HCT116 (cell line): ENCODE data around the gene GALNT17. TPM values are rescaled to one million over a fixed set of nuclear protein-coding genes. Genes with fewer than 3 reads are reported as not detected.

ENCODE experiments used
- ATAC-seq: fragments of 200-7000 bp; cut with Tn5 transposase; 2 replicates; pipeline ENCODE4 v1.9.1; 2020; ENCODE audit warnings: mild to moderate bottlenecking, moderate library complexity
- BruUV-seq: library from RNA; stranded (reverse); fragments of 400-500 nt; replicated peaks from 2 replicates; lab custom pipeline; 2021; lab: Mats Ljungman, UMichigan
- CTCF ChIA-PET: fragments of 300-600 bp; sonication (Branson Sonifier 250); formaldehyde crosslinking; loops from one replicate; lab custom pipeline; 2021; ENCODE audit warnings: antibody characterized with exemption; lab: Charles Lee
- POLR2A ChIA-PET: fragments of 300-600, 350-600 bp; sonication (Branson Sonifier 250); formaldehyde crosslinking; loops from one replicate; lab custom pipeline; 2021; ENCODE audit warnings: antibody characterized with exemption; lab: Charles Lee
- RAD21 ChIA-PET, 2 experiments: fragments of 300-600 bp; sonication (Branson Sonifier 250); formaldehyde crosslinking; loops; one replicate each; lab custom pipeline; 2023; ENCODE audit warnings: low total read pairs in 2 of 2; ENCODE audit not compliant: uncharacterized antibody in 2 of 2, unreplicated experiment in 2 of 2, low non-redundant PET in 1 of 2; lab: Charles Lee
- DNase-seq: peaks from one replicate; pipeline ENCODE4 v3.0.0-alpha.2; 2010; ENCODE audit warnings: low read depth, low spot score
- H2AFZ ChIP-seq: fragments of 200-600 bp; shearing (Covaris generic), sonication (generic); 2 replicates; pipeline ENCODE4 v1.6.1; 2017; ENCODE audit warnings: low read depth, mixed run types, mixed read lengths, antibody characterized with exemption, low read length; ENCODE audit not compliant: poor library complexity, severe bottlenecking
- H3K27ac ChIP-seq: 2 replicates; pipeline ENCODE4 v1.5.1; 2012; ENCODE audit warnings: low read depth, low read length
- H3K27me3 ChIP-seq: fragments of 200-600 bp; sonication (generic); 2 replicates; pipeline ENCODE4 v1.6.1; 2016; ENCODE audit warnings: mixed run types, low read length, mixed read lengths; ENCODE audit not compliant: insufficient read depth
- H3K36me3 ChIP-seq, 2 experiments: fragments of 200-500 bp in 1 of 2; fragments of 200-600 bp in 1 of 2; sonication (Bioruptor generic) in 1 of 2; sonication (generic) in 1 of 2; 2 replicates each; pipeline versions ENCODE4 v1.5.1 to v1.6.1; 2014 to 2016; ENCODE audit warnings: low read length in 2 of 2, inconsistent platforms in 1 of 2, mixed read lengths in 1 of 2, mixed run types in 1 of 2; ENCODE audit not compliant: insufficient read depth in 2 of 2, control insufficient read depth in 1 of 2
- H3K4me1 ChIP-seq, 2 experiments: fragments of 200-600 bp in 1 of 2; sonication (generic) in 1 of 2; 2 replicates each; pipeline versions ENCODE4 v1.5.1 to v1.6.1; 2012 to 2017; ENCODE audit warnings: low read length in 2 of 2, inconsistent platforms in 1 of 2, mild to moderate bottlenecking in 1 of 2, mixed read lengths in 1 of 2, mixed run types in 1 of 2, moderate library complexity in 1 of 2; ENCODE audit not compliant: insufficient read depth in 2 of 2, control insufficient read depth in 1 of 2
- H3K4me2 ChIP-seq: fragments of 200-600 bp; sonication (generic); 2 replicates; pipeline ENCODE4 v1.6.1; 2017; ENCODE audit warnings: mixed run types, low read length, mixed read lengths
- H3K4me3 ChIP-seq, 2 experiments: fragments of 200-600 bp in 1 of 2; sonication (generic) in 1 of 2; replicated peaks in 1 of 2; 2 replicates each; pipeline ENCODE4 v1.5.1; 2011 to 2016; ENCODE audit warnings: low read length in 2 of 2, control low read depth in 1 of 2, low read depth in 1 of 2, mild to moderate bottlenecking in 1 of 2, mixed read lengths in 1 of 2, mixed run types in 1 of 2
- H3K79me2 ChIP-seq: fragments of 200-600 bp; sonication (generic); 2 replicates; pipeline ENCODE4 v1.6.1; 2017; ENCODE audit warnings: mild to moderate bottlenecking, mixed run types, low read length, moderate library complexity, mixed read lengths; ENCODE audit not compliant: insufficient read depth
- H3K9ac ChIP-seq: fragments of 200-600 bp; sonication (generic); 2 replicates; pipeline ENCODE4 v1.6.1; 2016; ENCODE audit warnings: low read length, mixed read lengths
- H3K9me2 ChIP-seq: fragments of 200-600 bp; sonication (generic), shearing (Covaris generic); 2 replicates; pipeline ENCODE4 v1.6.1; 2017; ENCODE audit warnings: mixed run types, mild to moderate bottlenecking, moderate library complexity; ENCODE audit not compliant: insufficient read depth
- H3K9me3 ChIP-seq, 2 experiments: fragments of 200-500 bp in 1 of 2; fragments of 200-600 bp in 1 of 2; sonication (Bioruptor generic) in 1 of 2; sonication (generic) in 1 of 2; 2 replicates each; pipeline ENCODE4 v1.6.1; 2014 to 2017; ENCODE audit warnings: low read length in 2 of 2, mixed read lengths in 2 of 2, inconsistent platforms in 1 of 2, low read depth in 1 of 2, mild to moderate bottlenecking in 1 of 2, mixed run types in 1 of 2, moderate library complexity in 1 of 2; ENCODE audit not compliant: control insufficient read depth in 1 of 2, insufficient read depth in 1 of 2
- H4K20me1 ChIP-seq: fragments of 200-600 bp; sonication (generic), shearing (Covaris generic); 2 replicates; pipeline ENCODE4 v1.6.1; 2017; ENCODE audit warnings: mixed run types, mild to moderate bottlenecking, moderate library complexity; ENCODE audit not compliant: insufficient read depth
- ATF3 ChIP-seq: IDR thresholded peaks from 2 replicates; pipeline ENCODE4 v1.6.1; 2012
- CTCF ChIP-seq, 3 experiments: fragments of 200-600 bp in 1 of 3; sonication (generic) in 1 of 3; IDR thresholded peaks in 2 of 3; conservative IDR thresholded peaks in 1 of 3; 2 replicates each; pipeline ENCODE4 v1.5.1; 2012 to 2017; ENCODE audit warnings: low read depth in 2 of 3, low read length in 2 of 3, antibody characterized with exemption in 1 of 3, borderline replicate concordance in 1 of 3, control low read depth in 1 of 3, mild to moderate bottlenecking in 1 of 3, mixed read lengths in 1 of 3, mixed run types in 1 of 3, moderate library complexity in 1 of 3; ENCODE audit not compliant: insufficient read depth in 1 of 3
- ELF1 ChIP-seq: IDR thresholded peaks from 2 replicates; pipeline ENCODE4 v1.6.1; 2012; ENCODE audit warnings: low read depth, borderline replicate concordance
- EZH2 ChIP-seq: fragments of 200-600 bp; sonication (generic); IDR thresholded peaks from 2 replicates; pipeline ENCODE4 v1.6.1; 2017; ENCODE audit warnings: antibody characterized with exemption, mixed run types
- EZH2phosphoT487 ChIP-seq: fragments of 200-600 bp; IDR thresholded peaks from 2 replicates; pipeline ENCODE4 v1.6.1; 2018; ENCODE audit warnings: antibody characterized with exemption, borderline replicate concordance
- JUND ChIP-seq: IDR thresholded peaks from 2 replicates; pipeline ENCODE4 v1.6.1; 2012
- POLR2A ChIP-seq: IDR thresholded peaks from 2 replicates; pipeline ENCODE4 v1.7.0; 2011; ENCODE audit warnings: borderline replicate concordance; ENCODE audit not compliant: insufficient read depth, insufficient read length; ENCODE audit errors: extremely low read depth
- POLR2AphosphoS5 ChIP-seq: IDR thresholded peaks from 2 replicates; pipeline ENCODE4 v1.6.1; 2011; ENCODE audit warnings: mild to moderate bottlenecking, low read depth, low read length, moderate library complexity
- RAD21 ChIP-seq: IDR thresholded peaks from 2 replicates; pipeline ENCODE4 v1.6.1; 2012; ENCODE audit warnings: low read depth, mild to moderate bottlenecking
- SIN3A ChIP-seq: IDR thresholded peaks from 2 replicates; pipeline ENCODE4 v1.6.1; 2012; ENCODE audit warnings: low read depth
- SP1 ChIP-seq: IDR thresholded peaks from 2 replicates; pipeline ENCODE4 v1.6.1; 2012; ENCODE audit warnings: low read depth
- SRF ChIP-seq: IDR thresholded peaks from 2 replicates; pipeline ENCODE4 v1.6.1; 2012; ENCODE audit warnings: low read depth
- YY1 ChIP-seq: IDR thresholded peaks from 2 replicates; pipeline ENCODE4 v1.6.1; 2011; ENCODE audit warnings: low read length, low read depth, moderate library complexity, mild to moderate bottlenecking; ENCODE audit not compliant: insufficient replicate concordance; ENCODE audit errors: extremely low read depth
- ZFX ChIP-seq: fragments of 450-650 bp; IDR thresholded peaks from 2 replicates; pipeline ENCODE4 v1.6.1; 2017
- ZNF274 ChIP-seq: fragments of 200-500 bp; sonication (Bioruptor generic); IDR thresholded peaks from 2 replicates; pipeline ENCODE4 v1.6.1; 2014; ENCODE audit warnings: mild to moderate bottlenecking, low read depth, low read length, inconsistent platforms
- intact Hi-C: fragments of 100-400 bp; cut with micrococcal nuclease; formaldehyde crosslinking; loops from 2 replicates; pipeline ENCODE4 v1.10.0; 2022
- total RNA-seq: library from RNA; stranded (reverse); gene quantifications from one replicate; pipeline ENCODE4 v1.2.1, GENCODE V29; 2021; ENCODE audit not compliant: unreplicated experiment
- TF ChIP-seq, protein P1 (sequence below): IDR thresholded peaks from 2 replicates; pipeline ENCODE4 v1.6.1; 2011; ENCODE audit warnings: mild to moderate bottlenecking, low read length, moderate library complexity; ENCODE audit not compliant: insufficient replicate concordance; ENCODE audit errors: extremely low read depth

The GALNT17 gene
- total RNA-seq, 1 experiment from 2014 or later, result not detected

DNA sequence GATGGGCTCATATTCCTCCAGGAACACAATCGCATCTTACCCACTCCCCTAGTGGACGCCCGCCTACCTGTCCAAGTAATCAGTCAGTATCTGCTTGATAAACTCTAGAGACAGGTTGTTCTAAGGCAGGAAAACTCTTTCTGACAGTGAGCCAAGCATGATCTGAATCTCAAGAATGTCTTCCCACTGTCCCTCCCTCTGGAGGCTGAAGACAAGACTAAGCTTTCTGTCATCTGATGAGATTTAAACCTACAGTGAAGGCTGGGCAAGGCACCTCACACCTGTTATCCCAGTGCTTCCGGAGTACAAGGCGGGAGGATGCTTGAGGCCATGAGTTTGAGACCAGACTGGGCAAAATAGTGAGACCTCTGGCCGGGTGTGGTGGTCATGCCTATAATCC is 586.6 kb downstream of the GALNT17 start:
- Histone ChIP-seq H4K20me1 (no peaks in the 10 kb centered on the region), H3K9me2 (no peaks in the 10 kb centered on the region), H3K4me3 (no peak overlapping the region), H3K27me3 (no peaks in the 10 kb centered on the region), H3K36me3 (no peaks in the 10 kb centered on the region), H3K9me3 (peaks cover 0 to 4% of the 10 kb centered on the region in 2 experiments; a peak in 2 of 4 replicates), H3K9ac (no peak overlapping the region), H3K4me1 (no peaks in the 10 kb centered on the region), H3K27ac (no peak overlapping the region), H3K4me2 (no peak overlapping the region), H3K79me2 (no peaks in the 10 kb centered on the region), H2AFZ (no peak overlapping the region)
- DNase-seq (no peak), ATAC-seq (no peak)
- POLR2A ChIA-PET, result no interaction called here
- no peak for TF ChIP-seq ZNF274
- no peak for TF ChIP-seq YY1
- TF ChIP-seq ATF3, result no peak
- TF ChIP-seq POLR2AphosphoS5, result no peak
- TF ChIP-seq SP1, result no peak
- TF ChIP-seq EZH2phosphoT487, result no peak
- no peak for TF ChIP-seq ZFX
- no peak for TF ChIP-seq ELF1
- TF ChIP-seq RAD21, result no peak
- no peak for TF ChIP-seq JUND
- no peak for TF ChIP-seq POLR2A
- TF ChIP-seq, protein P1, sequence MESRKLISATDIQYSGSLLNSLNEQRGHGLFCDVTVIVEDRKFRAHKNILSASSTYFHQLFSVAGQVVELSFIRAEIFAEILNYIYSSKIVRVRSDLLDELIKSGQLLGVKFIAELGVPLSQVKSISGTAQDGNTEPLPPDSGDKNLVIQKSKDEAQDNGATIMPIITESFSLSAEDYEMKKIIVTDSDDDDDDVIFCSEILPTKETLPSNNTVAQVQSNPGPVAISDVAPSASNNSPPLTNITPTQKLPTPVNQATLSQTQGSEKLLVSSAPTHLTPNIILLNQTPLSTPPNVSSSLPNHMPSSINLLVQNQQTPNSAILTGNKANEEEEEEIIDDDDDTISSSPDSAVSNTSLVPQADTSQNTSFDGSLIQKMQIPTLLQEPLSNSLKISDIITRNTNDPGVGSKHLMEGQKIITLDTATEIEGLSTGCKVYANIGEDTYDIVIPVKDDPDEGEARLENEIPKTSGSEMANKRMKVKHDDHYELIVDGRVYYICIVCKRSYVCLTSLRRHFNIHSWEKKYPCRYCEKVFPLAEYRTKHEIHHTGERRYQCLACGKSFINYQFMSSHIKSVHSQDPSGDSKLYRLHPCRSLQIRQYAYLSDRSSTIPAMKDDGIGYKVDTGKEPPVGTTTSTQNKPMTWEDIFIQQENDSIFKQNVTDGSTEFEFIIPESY, result no peak
- TF ChIP-seq CTCF (IDR thresholded peaks at IDR 0.05 in 2 of 3, conservative IDR thresholded peaks at IDR 0.05 in 1 of 3; ENCODE audit: borderline replicate concordance in 1 of 3, insufficient read depth in 1 of 3, low read depth in 2 of 3, low read length in 2 of 3), result no peak
- no peak for TF ChIP-seq SIN3A
- no peak for TF ChIP-seq EZH2
- TF ChIP-seq SRF, result no peak
- BruUV-seq, result no TSS peak
- RAD21 ChIA-PET, result no interaction called here
- CTCF ChIA-PET, result no interaction called here
- intact Hi-C loops, result no loop called here
